ENCODE results near the gene SLC30A2.

- TF ChIP-seq CTCF (conservative IDR thresholded peaks at IDR 0.05; ENCODE audit: low read depth, low read length), result no peak
- no peak for TF ChIP-seq EZH2phosphoT487 (IDR thresholded peaks at IDR 0.05; ENCODE audit: borderline replicate concordance, low read length)
- TF ChIP-seq EZH2 (IDR thresholded peaks at IDR 0.05; ENCODE audit: low read length, unreplicated experiment), result no peak
Observed at GRCh38 chr1:26094677-26095383, 48.9 kb upstream of the SLC30A2 start.

All from PC-3 (cell line).